HG03103 (cell line): ENCODE data around the gene TM4SF4.

Source experiments
- ATAC-seq: cut with Tn5 transposase; IDR thresholded peaks from one replicate; pipeline ENCODE4 v1.9.1; 2021; ENCODE audit warnings: low read depth; ENCODE audit not compliant: unreplicated experiment

TM4SF4 gene

DNA sequence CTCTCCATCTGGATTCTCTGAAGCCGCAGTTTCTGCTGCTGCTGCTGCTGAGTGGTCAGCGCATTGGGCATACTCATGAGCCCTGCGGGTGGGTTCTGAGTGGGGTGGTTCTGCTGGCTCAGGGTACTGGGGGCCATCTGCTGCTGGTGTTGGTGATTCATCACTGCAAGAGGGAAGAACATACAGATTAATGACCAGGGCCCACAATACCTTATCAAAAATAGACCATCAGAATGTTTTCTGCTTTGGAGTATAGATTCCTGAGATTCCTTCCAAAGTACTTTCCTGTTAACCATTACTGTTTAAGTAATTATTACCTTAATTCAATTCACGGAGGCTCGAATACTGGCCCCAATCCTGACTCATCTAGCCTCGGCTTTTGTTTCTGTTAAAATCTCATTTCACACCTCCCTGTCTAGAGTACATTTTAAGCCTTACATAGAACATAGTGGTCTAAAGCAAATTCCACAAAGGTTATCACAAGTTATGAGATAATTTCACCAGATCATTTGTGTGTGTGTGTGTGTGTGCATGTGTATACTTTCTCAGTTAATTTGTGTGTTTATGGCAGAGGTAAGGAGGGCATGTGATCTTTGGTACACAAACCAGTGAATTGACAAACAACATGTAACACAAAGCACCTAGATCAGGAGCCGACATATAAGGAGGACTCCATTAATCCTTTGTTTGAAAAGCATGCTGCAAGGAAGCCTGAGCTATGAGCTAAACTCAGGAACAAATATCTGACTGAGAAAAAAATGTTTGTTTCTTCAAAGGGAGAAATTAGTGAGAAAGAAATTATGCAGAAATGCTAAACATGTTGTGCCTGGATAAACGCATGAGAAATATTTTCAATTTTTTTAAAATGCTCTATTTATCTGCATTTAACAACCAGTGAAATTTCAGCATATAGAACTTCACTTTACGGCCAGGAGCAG lies 68.1 kb downstream of the TM4SF4 start:
- no peak for ATAC-seq

DNA sequence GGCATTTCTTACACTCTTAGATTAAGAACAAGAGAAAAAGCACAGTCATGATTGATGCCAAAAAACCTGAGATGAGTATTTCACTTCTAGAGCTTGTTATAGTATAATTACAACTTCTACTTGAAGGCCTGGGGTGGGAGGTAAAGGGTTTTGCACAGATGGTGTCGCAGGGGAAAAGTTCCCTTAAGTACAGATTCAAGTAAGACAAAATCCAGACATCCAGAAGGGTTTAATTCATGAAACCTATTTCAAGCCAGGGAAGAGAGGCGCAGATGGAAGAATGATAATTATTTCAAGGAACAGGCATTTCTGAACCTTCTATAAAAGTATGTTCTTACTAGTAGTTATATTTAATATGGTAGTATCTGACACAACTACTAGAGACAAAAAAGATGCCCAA lies 70.6 kb downstream of the TM4SF4 start:
- no peak for ATAC-seq

DNA sequence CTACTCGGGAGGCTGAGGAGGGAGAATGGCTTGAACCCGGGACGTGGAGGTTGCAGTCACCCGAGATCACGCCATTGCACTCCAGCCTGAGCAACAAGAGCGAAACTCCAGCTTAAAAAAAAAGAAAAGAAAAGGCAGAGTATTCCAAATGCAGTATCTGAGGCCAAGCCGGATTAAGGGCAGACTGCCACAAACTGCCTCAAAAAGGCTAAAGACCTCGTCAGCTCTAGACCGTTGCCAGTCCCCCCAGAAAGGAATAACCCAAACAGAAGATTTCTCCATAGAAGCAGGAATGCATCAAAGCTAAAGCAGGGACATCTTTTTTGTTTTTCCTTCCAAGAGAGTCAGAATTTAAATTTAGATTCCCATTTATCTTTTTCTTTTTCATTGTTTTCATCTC lies 72.9 kb downstream of the TM4SF4 start:
- ATAC-seq: no peak

DNA sequence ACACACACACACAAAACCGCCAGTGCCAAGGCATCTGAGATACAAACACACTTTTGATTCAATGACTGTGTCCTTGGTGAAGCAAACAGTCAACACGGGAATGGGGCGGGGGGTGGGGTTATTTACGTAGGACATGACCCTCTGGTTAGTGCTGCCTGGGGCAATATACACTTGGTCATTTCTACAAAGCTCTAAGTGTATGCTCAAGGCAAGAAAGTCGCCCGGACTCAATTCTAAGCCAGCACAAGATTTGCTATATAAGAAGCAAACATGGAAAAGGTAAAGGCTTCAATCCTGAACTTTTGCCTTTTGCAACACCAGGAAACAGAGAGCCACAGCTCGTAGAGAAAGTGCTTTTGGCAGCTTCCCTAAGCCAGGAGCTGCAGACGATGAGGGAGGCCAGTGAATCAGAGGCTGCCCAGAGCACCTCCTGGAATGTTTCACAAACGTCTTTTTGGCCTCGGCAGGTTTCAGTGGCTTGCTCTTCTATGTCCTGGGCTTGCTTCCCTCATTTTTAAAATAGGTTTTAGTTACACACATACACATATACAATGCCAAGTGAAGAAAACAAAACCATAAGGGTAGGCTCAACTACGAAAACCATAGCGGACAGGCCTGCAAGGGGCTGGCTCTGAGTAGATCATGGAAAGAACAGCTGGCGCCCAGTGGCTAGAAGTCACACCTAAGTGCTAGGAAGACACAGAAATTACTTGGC lies 73.6 kb downstream of the TM4SF4 start:
- ATAC-seq: no peak

GRCh38 chr3:149548669-149549065 lies 74.2 kb downstream of the TM4SF4 start:
- no peak for ATAC-seq

DNA sequence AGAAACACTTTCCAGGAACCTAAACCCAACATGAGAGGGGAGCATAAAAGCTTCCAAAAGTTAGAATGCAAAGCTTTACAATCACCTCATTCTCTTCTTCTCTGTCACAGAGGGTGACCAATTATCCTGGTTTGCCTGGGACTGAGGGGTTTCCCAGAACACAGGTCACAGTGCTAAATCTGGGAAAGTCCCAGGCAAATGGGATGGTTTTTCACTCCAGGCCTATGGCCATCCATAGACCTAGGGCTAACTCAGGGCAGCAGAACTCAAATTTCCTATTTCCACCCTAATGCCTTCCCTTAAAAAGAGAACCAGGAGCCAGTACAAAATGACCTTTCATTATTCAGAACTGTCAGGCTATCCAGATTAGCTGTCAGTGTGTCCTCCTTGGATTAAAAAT lies 77.0 kb downstream of the TM4SF4 start:
- ATAC-seq: no peak

- ATAC-seq: no peak
Observed at GRCh38 chr3:149552700-149553099, 78.2 kb downstream of the TM4SF4 start.
